Liver (tissue), 3 donors: Measurements from ENCODE around the gene RAD51AP1.

ENCODE experiments used
- CTCF ChIP-seq: fragments of 150-350 bp; IDR thresholded peaks from 2 replicates; pipeline ENCODE4 v1.5.1; 2017; ENCODE audit warnings: improper control_type of control experiment, low read depth, low read length; ENCODE audit not compliant: missing input control
- FOXA1 ChIP-seq: IDR thresholded peaks from 2 replicates; pipeline ENCODE4 v1.6.1; 2016; ENCODE audit warnings: antibody characterized with exemption
- RAD21 ChIP-seq, 2 donors: IDR thresholded peaks; 2 replicates each; pipeline ENCODE4 v1.6.1; 2016; ENCODE audit warnings: antibody characterized with exemption in 2 of 2, mild to moderate bottlenecking in 2 of 2
- TAF1 ChIP-seq: conservative IDR thresholded peaks from 2 replicates; pipeline ENCODE4 v1.6.1; 2016; ENCODE audit warnings: antibody characterized with exemption, mild to moderate bottlenecking
- TF ChIP-seq, protein P1 (sequence below): IDR thresholded peaks from 2 replicates; pipeline ENCODE4 v1.6.1; 2016; ENCODE audit warnings: antibody characterized with exemption, mild to moderate bottlenecking
- donor health status: healthy.
- donor health status: healthy.

DNA sequence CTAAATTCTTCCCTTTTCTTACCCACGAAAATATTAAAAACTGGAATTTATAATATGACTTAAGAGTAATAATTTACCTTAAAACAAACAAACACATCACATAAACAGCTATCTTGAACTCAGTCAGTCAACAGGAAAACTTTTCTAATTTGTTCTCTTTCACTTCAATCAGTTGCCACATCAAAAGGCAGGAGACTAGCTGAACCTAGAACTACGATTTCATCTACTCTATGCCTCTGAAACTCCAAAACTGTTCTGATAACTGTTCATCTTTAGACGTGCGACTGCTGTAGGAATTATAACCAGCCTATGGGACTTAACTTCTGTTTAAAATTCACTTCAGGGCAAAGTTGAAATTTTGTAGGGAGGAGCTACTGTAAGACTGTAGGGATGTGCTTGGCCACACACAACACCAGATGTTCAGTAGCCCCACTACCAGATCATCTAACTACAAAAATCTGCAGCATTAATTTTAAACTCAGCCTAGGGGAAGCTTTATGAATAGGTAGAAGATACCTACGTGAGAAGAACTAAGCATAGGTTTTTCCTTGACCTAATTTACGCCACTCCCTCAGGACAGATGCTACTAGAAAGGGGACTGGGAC is 7.6 kb upstream of the RAD51AP1 start:
- no peak for TF ChIP-seq CTCF
- no peak for TF ChIP-seq RAD21 (IDR thresholded peaks at IDR 0.05)
- no peak for TF ChIP-seq FOXA1
- TF ChIP-seq TAF1, result no peak
- TF ChIP-seq, protein P1, sequence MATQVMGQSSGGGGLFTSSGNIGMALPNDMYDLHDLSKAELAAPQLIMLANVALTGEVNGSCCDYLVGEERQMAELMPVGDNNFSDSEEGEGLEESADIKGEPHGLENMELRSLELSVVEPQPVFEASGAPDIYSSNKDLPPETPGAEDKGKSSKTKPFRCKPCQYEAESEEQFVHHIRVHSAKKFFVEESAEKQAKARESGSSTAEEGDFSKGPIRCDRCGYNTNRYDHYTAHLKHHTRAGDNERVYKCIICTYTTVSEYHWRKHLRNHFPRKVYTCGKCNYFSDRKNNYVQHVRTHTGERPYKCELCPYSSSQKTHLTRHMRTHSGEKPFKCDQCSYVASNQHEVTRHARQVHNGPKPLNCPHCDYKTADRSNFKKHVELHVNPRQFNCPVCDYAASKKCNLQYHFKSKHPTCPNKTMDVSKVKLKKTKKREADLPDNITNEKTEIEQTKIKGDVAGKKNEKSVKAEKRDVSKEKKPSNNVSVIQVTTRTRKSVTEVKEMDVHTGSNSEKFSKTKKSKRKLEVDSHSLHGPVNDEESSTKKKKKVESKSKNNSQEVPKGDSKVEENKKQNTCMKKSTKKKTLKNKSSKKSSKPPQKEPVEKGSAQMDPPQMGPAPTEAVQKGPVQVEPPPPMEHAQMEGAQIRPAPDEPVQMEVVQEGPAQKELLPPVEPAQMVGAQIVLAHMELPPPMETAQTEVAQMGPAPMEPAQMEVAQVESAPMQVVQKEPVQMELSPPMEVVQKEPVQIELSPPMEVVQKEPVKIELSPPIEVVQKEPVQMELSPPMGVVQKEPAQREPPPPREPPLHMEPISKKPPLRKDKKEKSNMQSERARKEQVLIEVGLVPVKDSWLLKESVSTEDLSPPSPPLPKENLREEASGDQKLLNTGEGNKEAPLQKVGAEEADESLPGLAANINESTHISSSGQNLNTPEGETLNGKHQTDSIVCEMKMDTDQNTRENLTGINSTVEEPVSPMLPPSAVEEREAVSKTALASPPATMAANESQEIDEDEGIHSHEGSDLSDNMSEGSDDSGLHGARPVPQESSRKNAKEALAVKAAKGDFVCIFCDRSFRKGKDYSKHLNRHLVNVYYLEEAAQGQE, result no peak
